Transverse colon (tissue), 4 donors: ENCODE measurements around the gene FGD5. TPM values are rescaled to one million over a fixed set of nuclear protein-coding genes. Genes with fewer than 3 reads are reported as not detected.

Experiments
- DNase-seq: peaks from one replicate; pipeline ENCODE4 v3.0.0-alpha.2; 2019
- H3K27ac ChIP-seq, 4 donors: fragments of 200-600 bp; sonication (generic); 2 replicates each; pipeline ENCODE4 v1.5.1; 2016 to 2018; ENCODE audit warnings: inconsistent platforms in 4 of 4
- H3K27me3 ChIP-seq: fragments of 200-600 bp; sonication (generic); 2 replicates; pipeline ENCODE4 v1.5.1; 2017; ENCODE audit warnings: inconsistent platforms
- H3K36me3 ChIP-seq, 4 donors: fragments of 200-600 bp; sonication (generic); 2 replicates each; pipeline ENCODE4 v1.5.1; 2017 to 2019; ENCODE audit warnings: inconsistent platforms in 4 of 4
- H3K4me1 ChIP-seq, 4 donors: fragments of 200-600 bp; sonication (generic); 2 replicates each; pipeline ENCODE4 v1.5.1; 2017 to 2020; ENCODE audit warnings: inconsistent platforms in 4 of 4
- H3K4me3 ChIP-seq, 4 donors: fragments of 200-600 bp; sonication (generic); 1 replicate in 1 of 4; 2 replicates in 3 of 4; pipeline versions ENCODE4 v1.5.1 to v1.6.1; 2017 to 2019; ENCODE audit warnings: inconsistent platforms in 4 of 4
- H3K9me3 ChIP-seq, 2 donors: fragments of 200-600 bp; sonication (generic); 2 replicates each; pipeline ENCODE4 v1.5.1; 2017 to 2019; ENCODE audit warnings: inconsistent platforms in 2 of 2
- CTCF ChIP-seq, 5 experiments: fragments of 200-600 bp in 3 of 5; fragments of 450-650 bp in 2 of 5; sonication (generic) in 3 of 5; IDR thresholded peaks; 1 replicate in 2 of 5; 2 replicates in 3 of 5; pipeline ENCODE4 v1.5.1; 2016 to 2017; ENCODE audit warnings: antibody characterized with exemption in 5 of 5, inconsistent platforms in 3 of 5, mild to moderate bottlenecking in 2 of 5, moderate library complexity in 1 of 5
- EP300 ChIP-seq: sonication (generic); formaldehyde crosslinking; IDR thresholded peaks from one replicate; pipeline ENCODE4 v1.6.1; 2017; ENCODE audit warnings: antibody characterized with exemption, low read depth
- POLR2A ChIP-seq: fragments of 450-650 bp; IDR thresholded peaks from one replicate; pipeline ENCODE4 v1.6.1; 2016; ENCODE audit warnings: antibody characterized with exemption, mild to moderate bottlenecking, moderate library complexity
- POLR2AphosphoS5 ChIP-seq, 3 donors: sonication (generic); formaldehyde crosslinking; IDR thresholded peaks; one replicate each; pipeline ENCODE4 v1.6.1; 2016; ENCODE audit warnings: antibody characterized with exemption in 3 of 3
- WGBS, 2 donors: methylation state at CpG; one replicate each; pipeline ENCODE4 v1.1.5; 2018; ENCODE audit warnings: low coverage in 1 of 2; 5-methylcytosine and 5-hydroxymethylcytosine counted together
- in situ Hi-C, 4 donors: fragments of 200-750 bp; cut with MboI; loops; one replicate each; pipeline versions ENCODE4 v1.15.0 to v1.15.1; 2017; ENCODE audit warnings: low sequenced_read_pairs in 3 of 4, low pct_ligation_motif_present in 1 of 4, low pct_unique_long_range_greater_than_20kb in 1 of 4
- intact Hi-C: fragments of 100-400 bp; cut with DNase I; formaldehyde crosslinking; loops from one replicate; pipeline ENCODE4 v1.15.1; 2023; ENCODE audit warnings: low total_unique reads
- total RNA-seq, 4 donors: library from RNA; depleted of rRNA; stranded (reverse); fragments of >200 nt; gene quantifications; one replicate each; pipeline ENCODE4 v1.1.0, GENCODE V29; 2016

The FGD5 gene
- total RNA-seq, 4 donors from 2014 or later: 5.6 to 15.9 (median 10.2) TPM

DNA sequence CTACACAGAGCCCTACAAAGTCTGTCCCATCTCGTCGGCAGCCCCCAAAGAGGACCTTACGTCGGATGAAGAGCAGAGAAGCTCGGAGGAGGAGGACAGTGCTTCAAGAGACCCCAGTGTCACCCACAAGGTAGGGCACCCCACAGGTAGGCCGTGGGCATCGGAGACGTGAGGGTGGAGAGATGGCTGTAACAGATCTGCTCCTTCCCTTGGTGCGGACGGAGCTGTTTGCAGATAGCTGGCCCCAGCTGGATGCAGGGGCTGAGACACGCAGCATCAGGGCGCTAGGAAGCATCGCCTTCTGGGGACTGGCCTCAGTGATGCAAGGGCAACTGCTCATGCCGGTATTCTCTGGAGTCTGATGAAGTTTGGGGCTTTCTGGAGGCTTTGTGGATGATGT is 45.4 kb downstream of the FGD5 start:
- Histone ChIP-seq H3K27ac (no peak overlapping the region), H3K4me3 (no peak overlapping the region), H3K4me1 (no peaks in the 10 kb centered on the region), H3K27me3 (no peaks in the 10 kb centered on the region), H3K36me3 (no peaks in the 10 kb centered on the region), H3K9me3 (no peaks in the 10 kb centered on the region)
- DNase-seq: no peak
- in situ Hi-C loops: no loop called here
- intact Hi-C loops: no loop called here
- TF ChIP-seq CTCF (IDR thresholded peaks at IDR 0.05) (no peak), EP300 (no peak), POLR2AphosphoS5 (IDR thresholded peaks at IDR 0.05) (no peak), POLR2A (no peak)
- WGBS, 2 donors: 85 to 92% methylated on average over 9 to 14 of the region's 14 CpGs

DNA sequence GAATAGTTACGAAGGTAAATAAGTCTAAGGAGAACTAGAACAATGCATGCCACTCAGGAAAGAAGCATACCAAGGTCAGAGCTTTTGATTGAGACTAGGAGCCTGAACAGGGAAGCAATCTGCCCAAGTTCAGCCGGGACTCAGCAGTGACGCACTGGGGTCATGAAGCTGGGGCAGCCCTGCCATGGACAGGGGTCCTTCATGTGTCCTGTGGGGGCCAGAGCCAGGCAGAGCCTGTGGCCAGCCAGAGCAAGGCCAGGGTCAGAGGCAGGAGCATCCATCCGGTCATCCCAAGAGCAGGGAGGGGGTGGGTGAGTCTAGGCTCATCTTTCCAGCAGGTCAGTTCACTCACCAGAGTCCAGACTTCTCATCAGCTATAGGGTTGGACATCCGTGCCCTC is 47.9 kb downstream of the FGD5 start:
- 93% methylated on average over 5 of the region's 5 CpGs; no CpG with 5 or more reads in 1 of the 2 donors for WGBS, 2 donors

DNA sequence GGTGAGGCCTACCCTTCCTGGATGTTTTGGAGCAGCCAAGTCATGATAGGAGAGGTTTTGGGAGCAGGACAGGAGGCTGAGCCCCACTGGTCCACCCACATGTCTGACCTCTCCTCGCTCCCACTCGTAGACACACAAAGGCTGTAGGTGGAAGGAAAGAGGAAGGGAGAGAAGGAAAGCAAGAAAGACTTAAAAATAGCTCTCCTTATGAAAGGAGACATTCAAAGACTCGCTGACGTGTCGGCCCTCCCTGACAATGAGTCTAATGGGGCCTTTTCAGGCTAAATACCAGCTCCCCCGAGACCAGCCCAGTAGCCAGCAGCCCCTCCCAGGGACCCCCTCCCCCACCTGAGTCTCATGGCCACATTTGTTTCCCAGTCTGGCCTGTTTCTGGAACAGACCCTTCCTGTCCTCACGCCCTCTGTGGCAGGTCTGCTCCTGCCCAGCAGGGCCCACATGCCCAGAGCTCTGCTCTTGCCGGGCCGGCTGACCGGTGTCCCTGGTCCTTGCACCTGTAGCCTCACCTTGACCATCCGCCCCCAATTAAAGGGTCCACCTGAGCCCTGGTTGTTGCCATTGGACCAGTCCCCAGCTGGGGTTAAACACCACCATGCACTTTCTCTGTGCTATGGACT is 49.3 kb downstream of the FGD5 start:
- Histone ChIP-seq H3K27me3 (no peaks in the 10 kb centered on the region), H3K27ac (no peak overlapping the region), H3K4me3 (no peak overlapping the region), H3K4me1 (peaks cover 0 to 13% (median 2%) of the 10 kb centered on the region in 4 donors), H3K9me3 (no peaks in the 10 kb centered on the region), H3K36me3 (no peaks in the 10 kb centered on the region)
- in situ Hi-C loops (no loop called here), intact Hi-C loops (no loop called here)
- no peak for DNase-seq
- 80 to 85% methylated on average over 1 to 11 of the region's 11 CpGs for WGBS, 2 donors
- TF ChIP-seq CTCF (IDR thresholded peaks at IDR 0.05) (no peak), EP300 (no peak), POLR2A (no peak), POLR2AphosphoS5 (IDR thresholded peaks at IDR 0.05) (no peak)

More for the DNA sequence above, 47.9 kb downstream of the FGD5 start:
- no peak for TF ChIP-seq POLR2A
- no peak for TF ChIP-seq CTCF (IDR thresholded peaks at IDR 0.05)
- TF ChIP-seq EP300: no peak
- no peak for TF ChIP-seq POLR2AphosphoS5 (IDR thresholded peaks at IDR 0.05)
- in situ Hi-C loops (no loop called here), intact Hi-C loops (no loop called here)
- Histone ChIP-seq H3K4me3 (no peak overlapping the region), H3K36me3 (no peaks in the 10 kb centered on the region), H3K9me3 (no peaks in the 10 kb centered on the region), H3K27me3 (no peaks in the 10 kb centered on the region), H3K4me1 (peaks cover 0 to 7% (median 1%) of the 10 kb centered on the region in 4 donors), H3K27ac (no peak overlapping the region)
- no peak for DNase-seq

DNA sequence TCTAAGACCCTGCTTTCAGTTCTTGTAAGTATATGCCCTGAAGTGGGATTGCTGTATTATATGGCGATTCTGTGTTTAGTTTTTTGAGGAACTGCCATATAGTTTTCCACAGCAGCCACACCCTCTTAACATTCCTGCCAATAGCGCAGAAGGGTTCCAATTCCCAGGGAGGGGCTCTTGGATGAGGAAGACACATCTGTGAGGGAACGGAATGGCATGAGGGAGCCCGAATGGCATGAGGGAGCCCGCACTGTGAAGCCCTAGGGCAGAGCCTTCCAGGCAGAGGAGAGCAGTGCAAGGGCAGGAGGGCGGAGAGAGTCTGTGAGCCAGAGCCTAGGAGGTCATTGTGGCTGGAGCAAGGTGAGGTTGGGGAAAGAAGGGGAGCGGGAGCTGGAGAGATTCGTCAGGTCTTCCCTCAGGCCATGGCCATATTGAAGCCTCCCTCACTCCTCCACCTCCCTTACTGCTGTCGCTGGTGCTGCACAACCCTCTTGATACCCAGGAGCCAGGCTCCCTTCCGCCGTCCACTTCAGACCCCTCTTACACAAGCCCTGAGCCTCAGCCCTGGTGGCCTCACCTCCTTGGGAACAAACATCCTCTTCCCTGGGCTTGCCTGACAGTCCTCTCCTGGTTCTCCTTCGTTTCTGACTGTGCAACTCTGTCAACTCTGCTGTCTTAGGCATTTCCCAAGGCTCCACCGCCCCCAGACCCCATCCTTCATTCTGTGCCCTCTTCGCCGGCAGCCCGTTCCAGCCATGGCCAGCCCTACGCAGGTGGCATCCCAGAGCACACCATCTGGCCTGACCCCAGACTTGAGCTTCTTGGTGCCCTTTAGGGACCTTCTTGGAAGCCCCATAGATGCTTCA is 51.4 kb downstream of the FGD5 start:
- H3K27ac ChIP-seq: no peak overlapping the region

More for the DNA sequence above, 51.4 kb downstream of the FGD5 start:
- H3K36me3 ChIP-seq: no peaks in the 10 kb centered on the region
- DNase-seq: no peak
- H3K9me3 ChIP-seq: no peaks in the 10 kb centered on the region
- H3K4me1 ChIP-seq: peaks cover 0 to 13% (median 2%) of the 10 kb centered on the region in 4 donors
- intact Hi-C loops: no loop called here
- no peak overlapping the region for H3K4me3 ChIP-seq
- TF ChIP-seq CTCF (IDR thresholded peaks at IDR 0.05): no peak
- TF ChIP-seq POLR2AphosphoS5 (IDR thresholded peaks at IDR 0.05): no peak
- no peak for TF ChIP-seq EP300
- no peak for TF ChIP-seq POLR2A
- H3K27me3 ChIP-seq: no peaks in the 10 kb centered on the region
- WGBS, 2 donors: 75 to 100% methylated on average over 1 to 16 of the region's 17 CpGs
- in situ Hi-C loops: no loop called here
